ENCODE measurements around the gene C1R.

Gene C1R

DNA sequence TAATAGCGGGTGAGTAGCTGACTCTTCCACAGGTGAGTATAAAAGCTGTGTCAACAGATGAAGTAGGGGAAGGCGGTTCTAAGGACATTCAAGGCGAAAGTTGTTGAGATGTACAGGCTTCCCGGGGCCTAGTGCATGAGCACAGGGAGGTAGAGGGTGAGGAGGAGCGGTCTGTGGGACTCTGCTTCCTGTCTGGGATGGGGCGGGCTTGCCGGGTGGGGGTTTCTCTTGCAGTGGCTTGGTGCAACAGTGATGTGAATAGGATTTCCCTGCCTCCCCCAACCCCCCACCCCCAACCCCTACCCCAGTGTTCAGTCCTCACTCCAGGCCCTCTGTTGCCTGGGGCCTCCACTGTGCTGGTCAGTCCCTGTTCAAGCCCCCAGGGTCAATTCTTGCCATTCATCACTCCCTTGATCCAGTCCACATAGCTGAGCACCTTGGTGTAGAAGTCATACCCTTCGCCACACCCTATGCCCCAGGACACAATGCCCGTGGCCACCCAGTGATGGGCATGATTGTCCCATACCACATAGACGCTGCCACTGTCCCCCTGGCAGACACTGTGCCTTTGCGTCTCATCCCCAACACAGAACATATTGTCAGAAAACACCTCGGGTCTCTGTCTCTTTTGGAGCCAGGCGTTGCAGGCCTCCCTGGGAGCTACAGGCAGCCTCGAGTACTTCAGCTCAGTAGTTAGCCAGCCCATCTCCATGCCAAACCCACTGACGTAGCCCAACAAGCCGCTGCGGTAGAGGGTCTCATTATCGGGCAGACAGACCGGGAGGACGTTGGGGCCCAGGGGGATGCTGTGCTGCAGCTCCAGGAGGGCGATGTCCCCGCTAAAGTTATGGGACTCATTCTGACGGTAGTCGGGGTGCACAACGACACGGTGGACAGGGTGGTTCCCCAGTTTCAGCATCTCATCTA, 4.0 kb upstream of the C1R start:
- DNase-seq = no peak

DNA sequence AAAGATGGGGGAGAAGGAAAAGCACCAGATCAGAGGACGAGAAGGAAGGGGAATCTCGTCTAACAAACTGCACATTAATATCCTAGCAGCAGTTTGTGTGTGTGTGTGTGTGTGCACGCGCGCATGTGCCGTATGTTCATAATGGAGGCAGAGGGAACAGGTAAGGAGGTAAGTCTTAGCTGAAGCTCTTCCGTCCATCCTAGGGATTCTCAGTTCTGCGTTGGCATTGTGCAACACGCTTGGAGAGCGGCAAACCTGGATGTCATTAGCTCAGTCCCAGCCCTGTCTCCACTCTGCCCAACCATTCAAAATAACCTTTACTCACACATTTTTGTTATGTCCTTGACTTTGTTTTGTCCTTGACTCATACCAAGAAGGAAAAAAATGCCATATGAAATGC, 1.6 kb upstream of the C1R start:
- no peak for DNase-seq

DNA sequence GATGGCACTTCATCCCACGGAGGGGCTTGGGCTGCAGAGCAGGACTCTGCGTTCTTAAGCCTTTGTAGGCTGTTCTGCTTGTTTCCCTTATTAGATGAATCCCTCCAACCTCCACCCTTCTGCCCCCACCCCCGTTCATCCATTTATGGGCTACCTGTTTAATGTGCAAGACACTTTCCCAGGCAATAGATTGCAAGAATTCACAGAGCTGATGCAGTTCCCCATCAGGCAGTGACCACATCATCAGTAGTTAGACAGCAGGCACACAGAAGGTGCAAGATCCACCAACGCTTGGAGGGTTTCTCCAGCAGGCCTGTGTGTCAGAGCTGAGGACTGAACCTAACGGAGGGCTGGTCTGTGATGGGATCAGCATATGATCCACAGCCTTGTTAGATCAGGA, 1.2 kb upstream of the C1R start:
- DNase-seq = no peak

DNA sequence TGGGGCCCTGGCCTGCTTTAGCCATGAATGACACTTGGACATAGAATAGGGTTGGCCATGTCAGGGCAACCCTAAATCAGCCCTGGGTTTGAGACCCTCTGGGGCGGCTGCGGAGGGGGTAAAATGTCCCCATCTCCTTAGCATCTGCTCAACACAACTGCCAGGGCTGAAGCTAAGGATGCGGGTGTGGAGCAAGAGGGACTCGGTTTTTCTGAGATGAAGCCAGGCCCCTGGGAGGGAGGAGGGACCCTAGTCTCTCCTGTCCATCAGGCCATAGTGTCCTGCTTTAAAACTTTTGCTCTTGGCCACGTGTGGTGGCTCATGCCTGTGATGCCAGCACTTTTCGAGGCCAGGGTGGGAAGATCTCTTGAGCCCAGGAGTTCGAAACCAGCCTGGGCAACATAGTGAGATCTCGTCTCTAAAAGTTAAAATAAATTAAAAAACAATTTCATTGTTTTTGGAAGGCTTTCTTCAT, 778 bp upstream of the C1R start:
- DNase-seq = no peak

DNA sequence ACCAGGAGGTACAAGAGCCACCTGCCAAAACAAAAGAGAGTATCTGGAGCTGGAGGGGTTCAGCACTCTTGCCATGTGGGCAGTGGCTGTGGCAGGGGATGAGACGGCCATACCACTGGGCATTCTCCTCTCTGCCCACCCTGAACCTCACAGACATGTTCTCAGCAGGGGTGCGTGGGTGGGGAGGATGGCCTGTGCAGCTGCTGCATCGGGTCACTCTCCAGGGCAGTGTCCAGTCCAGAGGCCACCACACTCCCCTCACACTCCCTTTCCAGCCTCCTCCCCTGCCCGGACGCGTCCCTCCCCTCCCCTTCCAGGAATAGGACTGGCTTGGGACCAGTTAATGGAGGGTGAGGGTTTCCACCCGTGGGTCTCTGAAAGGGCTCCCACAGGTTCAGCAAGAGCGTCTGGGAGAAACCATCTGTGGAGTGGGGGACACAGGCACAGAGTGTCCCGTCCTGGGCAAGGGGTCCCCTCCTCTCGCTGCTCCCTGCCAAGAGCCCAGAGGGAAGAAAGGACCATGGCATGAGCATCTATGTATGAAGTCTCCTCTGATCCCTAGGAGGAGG, 501 bp downstream of the C1R start:
- DNase-seq = no peak

DNA sequence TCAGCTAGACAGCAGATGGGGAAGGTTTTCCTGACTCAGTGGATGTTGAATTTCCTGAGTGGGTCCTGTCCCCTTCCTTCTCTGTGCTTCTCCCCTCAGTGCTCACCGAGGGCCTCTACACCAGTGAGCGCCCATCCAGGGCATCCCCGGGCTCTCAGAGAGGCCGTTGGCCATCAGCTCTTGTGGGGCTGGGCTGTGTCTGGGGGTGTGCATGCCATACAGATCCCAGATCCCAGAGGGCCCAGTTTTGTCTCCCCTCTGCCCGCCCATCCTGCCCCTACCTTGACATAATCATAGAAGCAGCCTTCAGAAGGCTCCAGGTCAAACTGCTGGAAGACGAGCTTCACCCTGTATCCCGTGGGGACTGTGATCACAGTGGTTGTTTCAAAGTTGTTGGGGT, 1.1 kb downstream of the C1R start:
- DNase-seq = no peak

DNA sequence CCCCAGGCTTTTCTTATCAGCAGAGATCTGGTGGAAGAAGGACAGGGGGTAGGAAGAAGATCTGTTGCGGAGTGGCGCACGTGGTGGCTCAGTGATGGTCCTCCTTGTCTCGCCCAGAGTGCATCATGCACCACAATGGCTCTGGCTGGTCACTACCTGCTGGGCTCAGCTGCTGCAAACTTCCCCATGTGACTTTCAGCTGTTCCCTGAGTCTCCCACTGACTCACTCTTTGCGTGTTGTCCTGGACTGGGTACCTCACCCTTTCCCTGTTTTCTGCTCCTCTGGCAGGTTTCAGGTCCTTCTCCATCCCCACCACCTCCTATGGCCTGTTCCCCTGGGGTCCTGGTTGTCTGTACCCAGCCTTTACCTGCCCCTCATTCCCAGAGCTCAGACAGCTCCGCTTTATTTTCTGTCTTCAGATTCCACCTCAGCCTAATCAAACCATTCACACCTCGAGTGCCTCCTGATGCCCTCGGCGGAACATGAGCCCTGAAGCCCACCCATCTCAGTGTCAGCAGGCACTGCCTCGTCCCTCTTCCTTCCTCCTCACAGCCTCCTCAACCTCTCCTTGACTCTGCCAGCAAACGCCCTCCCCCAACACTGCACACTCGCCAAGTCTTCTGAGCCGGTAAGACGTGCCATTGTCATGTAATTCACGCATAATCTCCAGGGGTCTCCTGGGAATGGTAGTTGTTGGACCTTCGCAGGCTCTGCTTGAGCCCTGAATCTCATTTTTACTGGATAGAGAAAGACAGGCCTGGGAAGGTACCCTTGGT, 1.8 kb downstream of the C1R start:
- DNase-seq = no peak

DNA sequence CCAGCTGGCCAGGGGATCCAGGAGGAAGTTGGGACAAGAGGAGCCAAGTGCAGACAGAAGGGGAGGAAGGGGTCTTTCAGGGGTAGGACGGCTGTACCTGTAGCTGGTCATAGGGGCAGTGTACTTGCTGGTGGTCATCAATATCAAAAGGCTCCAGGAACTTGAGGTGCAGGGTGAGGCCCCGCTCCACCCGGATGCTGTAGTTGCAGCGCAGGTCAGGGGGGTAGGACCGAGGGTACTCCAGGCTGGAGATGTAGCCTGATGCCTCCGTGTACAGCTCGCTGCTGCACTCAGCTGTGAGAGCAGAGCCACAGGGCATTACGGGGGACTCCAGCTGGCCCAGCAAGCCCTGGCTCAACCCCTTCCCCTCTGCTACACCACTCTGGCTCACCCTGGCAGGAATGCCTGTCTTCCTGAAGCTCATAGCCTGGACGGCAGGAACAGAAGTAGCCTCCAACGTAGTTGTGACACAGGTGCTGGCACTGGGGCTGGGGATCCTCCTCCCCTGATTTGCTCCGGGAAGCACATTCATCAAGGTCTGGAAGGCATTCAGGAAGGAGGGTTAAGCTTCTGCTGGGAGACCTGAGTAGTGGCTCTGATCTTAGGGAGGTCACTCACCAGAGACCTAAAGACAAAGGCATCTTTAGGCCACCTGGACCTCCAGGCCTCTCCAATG, 2.9 kb downstream of the C1R start:
- DNase-seq = no peak

DNA sequence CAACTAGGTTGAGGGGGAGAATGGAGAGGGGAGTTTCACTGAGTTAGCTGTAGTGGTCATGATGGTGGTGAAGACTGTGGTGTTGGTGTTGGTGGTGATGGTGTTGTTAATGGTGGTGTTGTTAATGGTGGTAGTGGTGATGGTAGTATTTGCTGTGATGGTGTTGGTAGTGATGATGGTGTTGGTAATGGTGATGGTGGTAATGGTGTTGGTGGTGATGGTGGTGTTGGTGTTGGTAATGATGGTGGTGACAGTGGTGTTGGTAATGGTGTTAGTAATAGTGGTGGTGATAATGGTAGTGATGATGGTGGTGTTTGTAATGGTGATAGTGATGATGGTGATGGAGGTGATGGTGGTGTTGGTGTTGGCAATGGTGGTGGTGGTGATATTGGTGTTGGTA, 9.1 kb downstream of the C1R start:
- no peak for DNase-seq

DNA sequence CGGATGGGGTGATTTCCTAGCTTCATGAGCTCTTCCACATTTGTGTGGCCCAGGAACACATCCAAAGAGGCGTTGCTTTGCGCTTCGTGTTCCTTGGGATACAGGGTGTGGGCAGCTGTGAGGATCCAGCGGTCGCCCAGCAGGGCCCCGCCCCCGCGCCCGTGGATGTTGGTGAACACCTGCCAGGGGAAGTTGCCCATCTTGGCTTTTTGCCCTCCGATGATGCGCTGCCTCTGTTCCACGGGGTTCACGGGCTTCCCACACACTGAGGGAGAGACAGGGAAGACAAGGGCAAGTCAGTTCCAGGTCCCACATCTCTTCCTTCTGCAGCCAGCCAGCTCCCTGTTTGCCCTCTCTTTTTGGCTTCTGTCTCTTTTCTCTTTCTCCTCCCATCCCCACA, 11.2 kb downstream of the C1R start:
- DNase-seq = no peak

DNA sequence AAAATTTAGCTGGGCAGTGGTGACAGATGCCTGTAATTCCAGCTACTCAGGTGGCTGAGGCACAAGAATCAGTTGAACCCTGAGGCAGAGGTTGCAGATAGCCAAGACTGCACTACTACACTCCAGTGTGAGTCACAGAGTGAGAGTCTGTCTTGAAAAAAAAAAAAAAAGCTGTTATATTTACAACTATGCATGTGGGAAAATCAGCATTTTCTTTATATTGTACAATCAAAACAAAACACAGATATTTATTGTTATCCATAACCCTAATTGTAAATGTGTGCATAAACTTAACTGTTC, 12.5 kb downstream of the C1R start:
- no peak for DNase-seq

DNA sequence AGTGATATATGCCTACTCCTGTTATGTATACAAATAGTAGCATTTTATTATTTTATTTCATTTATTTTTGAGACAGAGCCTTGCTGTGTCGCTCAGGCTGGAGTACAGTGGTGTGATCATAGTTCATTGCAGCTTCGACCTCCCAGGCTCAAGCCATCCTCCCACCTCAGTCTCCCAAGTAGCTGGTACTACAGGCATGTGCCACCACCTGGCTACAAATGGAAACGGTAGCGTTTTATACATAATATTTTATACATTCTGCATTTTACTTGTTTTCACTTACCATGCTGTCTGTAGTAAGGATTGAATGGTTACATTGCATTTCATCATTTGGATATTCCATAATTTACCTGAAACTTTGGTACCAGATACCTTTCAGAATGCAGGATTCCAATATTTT, 14.1 kb downstream of the C1R start:
- no peak for DNase-seq

DNA sequence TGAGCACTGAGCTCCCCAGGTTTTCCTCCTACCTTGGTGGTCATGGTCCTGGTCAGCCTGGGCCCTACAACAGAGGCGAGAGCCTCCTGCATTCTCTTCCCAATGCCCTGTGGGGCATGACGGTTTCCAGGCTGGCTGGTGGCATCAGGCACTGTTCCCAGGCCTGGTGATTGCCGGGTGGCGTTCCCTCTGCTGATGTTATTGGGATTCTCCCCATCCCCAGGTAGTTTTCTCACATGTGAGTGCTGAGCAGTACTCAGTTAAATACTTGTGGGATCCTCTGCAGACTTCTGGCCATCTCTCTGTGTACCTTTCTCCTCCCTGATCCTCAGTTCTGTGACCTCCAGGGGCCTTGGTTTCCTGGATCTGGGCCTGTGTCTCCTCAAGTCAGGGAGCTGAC, 15.8 kb downstream of the C1R start:
- no peak for DNase-seq

DNA sequence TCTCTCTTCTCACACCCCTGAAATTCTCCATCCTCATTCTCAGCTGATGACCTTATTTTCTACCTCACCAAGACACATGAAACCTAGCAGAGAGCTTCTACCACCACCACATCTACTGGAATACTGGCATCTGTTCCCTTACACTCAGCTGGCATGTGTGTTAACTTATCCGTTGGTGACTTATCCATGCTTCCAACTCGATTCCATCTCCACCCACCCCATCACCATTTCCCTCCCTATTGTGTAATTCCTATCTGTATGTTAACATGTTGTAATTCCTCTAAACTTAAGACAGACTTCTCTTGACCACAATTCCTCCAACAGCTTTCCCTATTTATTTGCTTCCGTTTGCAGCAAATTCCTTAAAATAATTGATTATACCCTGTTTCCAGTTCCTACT, 16.3 kb downstream of the C1R start:
- DNase-seq = no peak

DNA sequence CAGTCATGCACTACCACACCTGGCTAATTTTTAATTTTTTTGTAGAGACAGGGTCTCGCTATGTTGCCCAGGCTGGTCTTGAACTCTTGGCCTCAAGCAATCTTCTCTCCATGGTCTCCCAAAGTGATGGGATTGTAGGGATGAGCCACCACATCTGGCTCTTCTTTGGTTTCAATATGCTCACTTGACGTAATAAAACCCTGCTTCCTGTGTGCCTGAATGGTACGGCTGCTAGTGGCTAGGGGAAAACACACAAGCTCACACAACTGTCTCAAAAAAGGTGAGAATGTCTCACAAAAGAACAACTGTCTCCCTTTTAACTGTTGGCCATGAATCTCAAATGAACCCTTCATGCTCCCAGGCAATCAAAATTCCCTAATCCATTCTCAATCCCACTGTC, 16.7 kb downstream of the C1R start:
- DNase-seq = no peak

DNA sequence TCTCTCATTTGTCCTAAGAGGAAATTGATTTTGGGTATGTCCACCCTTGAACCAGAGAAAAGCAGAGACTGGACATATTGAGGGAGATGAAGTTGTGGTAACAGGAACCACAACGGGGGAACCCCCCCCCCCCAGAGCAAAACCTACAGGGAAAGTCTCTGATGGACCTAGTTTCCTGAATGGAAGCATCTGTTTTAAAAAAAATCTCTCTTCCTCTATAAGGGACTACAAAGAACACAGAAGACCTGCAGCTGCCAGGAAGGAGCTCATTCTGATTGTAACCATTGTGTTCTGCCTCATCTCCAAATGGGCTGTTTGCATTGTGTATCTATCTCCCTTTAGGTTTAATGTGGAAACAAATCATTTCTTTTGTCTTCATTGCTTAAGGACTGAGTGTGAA, 18.3 kb downstream of the C1R start:
- no peak for DNase-seq

DNA sequence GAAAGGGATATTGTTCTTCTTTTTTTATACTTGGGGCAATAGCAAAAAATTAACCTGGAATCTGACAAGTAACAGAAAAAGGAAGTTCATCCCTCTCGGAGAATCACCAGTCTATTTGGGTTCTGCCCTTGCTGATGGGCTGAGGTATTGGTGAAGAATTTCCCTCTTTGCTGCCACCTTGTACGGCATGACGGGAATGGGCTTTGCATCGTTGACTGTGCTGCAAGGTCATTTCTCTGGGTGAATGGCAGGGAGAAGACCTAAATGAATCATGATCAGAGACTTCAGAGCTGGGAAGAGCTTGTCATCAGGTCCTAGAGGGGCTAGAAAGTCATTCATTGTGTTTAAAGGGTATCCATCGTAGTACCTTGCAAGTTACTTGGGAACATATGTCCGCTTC, 19.7 kb downstream of the C1R start:
- DNase-seq = no peak

DNA sequence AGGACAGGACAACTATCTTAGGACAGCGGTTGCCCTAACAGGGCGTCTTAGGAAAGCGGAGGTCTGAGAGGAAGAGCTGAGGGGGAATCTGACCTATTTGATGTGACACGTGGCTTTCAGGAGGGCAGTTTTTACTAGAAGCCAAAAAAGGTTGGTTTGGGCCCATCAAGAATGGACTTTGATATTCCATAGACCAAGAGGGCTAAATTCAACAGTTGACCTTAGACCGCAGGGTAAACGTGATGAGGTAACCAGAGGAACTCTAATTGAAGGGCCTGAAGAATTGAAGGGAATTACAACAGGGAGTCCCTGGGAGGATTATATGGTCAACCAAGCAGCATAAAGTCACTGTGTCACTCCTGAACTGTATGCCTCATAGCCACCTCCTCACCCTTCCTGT, 20.2 kb downstream of the C1R start:
- no peak for DNase-seq

DNA sequence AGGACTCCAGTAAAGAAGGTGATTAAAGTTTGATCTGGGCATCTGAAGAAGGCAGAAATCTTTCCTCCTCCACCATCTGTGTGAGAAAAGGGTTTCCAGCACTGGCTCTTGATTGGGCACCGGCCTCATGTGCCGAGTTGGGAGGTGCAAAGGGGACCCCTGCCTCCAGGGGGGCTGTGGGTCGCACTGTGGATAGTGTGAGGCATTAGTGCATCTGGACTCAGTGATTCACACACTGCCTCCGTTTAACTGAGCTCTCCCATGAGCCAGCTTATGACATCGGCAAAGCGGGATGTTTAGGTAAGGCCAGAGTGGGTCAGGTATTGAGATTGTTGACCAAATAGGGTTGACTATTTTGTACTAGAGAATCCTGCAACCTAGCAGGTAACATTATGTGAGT, 22.9 kb downstream of the C1R start:
- DNase-seq = no peak

DNA sequence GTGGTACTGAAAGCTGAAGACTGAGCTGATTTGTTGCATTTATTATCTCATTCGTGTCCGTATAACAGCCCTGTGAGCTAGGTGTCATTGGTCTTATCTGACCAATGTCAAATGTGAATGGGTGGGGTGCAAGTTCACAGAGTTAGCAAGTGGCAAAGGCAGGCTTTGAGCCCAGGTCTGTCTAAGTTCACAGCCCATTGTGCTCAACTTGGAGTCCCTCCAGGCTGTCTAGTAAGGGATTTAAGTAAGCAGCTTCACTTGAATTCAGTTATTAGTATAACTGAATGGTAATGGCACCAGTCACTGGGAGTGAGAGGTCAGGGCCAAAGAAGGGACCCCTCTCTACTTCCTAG, 23.3 kb downstream of the C1R start:
- no peak for DNase-seq

DNA sequence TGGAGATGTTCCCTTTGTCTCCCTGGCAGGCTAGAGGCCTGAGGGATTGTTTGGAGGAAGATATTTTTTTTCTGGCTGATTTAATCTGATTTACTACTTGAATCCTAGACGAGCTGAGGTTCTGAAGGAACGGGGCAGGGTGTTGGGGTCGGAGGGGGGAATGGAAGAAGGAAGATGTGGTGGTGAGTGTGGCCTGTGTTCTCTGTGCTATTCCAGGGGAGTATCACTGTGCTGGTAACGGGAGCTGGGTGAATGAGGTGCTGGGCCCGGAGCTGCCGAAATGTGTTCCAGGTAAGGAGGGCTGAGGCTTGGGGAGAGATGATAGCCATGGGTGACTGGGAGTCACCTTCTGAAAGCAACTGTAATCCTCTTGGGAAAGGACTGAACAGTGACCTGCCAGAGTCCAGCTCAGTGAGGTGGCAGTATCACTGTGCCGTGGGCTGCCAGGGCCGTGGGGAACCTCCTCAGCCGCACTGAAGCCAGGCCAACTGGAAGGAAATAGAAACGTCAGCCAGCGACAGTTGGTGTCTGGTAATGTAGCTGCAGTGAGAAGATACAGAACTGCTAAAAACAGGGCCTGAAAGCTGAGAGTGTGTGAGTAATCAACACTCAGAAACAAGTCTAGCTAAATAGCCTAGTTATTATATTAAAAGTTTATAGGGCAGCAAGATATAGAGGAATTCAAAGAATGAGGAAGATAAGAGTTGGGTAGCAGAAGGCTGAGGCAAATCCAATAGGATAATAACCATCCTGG, 23.8 kb downstream of the C1R start:
- DNase-seq = no peak

DNA sequence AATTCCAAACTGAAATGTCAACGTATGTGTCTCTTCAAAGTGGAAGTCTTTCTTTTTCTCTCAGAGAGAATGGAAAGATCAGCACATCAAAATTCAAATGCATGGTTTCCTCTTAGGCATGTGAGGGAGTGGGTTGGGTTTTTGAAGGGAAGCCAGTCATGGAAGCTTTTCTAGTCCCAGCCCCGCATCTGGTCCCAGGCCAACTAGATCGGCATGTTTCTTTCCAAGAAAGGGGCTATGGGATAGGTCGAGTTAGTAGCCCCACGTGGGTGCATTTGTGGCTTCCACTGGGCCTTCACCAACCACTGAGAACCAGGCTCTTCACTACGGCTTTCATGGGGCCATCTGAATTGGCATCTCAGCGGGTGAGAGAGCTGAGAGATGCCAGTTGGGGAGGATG, 25.1 kb downstream of the C1R start:
- no peak for DNase-seq

DNA sequence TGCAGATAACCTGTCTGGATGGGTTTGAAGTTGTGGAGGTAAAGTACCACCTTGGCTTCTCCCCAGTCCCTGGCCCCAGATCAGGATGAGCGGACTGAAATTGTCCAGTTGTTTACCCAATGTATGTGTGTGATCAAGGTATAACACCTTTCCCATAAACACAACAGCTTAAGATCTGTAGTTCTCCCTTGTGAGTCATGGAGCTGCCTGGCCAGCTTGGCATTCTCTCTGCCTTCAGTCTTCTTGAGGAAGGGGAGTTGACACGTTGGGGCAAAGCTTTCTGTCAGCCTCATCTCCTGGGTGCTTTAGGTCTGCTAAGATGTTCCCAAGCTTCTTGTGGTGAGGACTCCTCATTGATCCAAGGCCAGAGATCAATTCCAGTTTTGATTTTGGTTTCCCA, 25.6 kb downstream of the C1R start:
- DNase-seq = no peak
